GM12891 (cell line): ENCODE measurements around the gene RNU5B-1.

Experiments used
- POLR2A ChIP-seq: IDR thresholded peaks from 2 replicates; pipeline ENCODE4 v1.6.1; 2011; ENCODE audit warnings: low read depth, low read length, control low read depth
- POLR2AphosphoS5 ChIP-seq: IDR thresholded peaks from 2 replicates; pipeline ENCODE4 v1.6.1; 2011; ENCODE audit warnings: low read depth, low read length, control low read depth
- TAF1 ChIP-seq: IDR thresholded peaks from 2 replicates; pipeline ENCODE4 v1.6.1; 2011; ENCODE audit warnings: low read depth, low read length, control low read depth

- TF ChIP-seq POLR2AphosphoS5 (no peak), TAF1 (no peak), POLR2A (no peak)
These were observed 31.0 kb downstream of the RNU5B-1 start for GRCh38 chr15:65335278-65336055.
